ENCODE results near the gene PARD3B.

PARD3B gene

DNA sequence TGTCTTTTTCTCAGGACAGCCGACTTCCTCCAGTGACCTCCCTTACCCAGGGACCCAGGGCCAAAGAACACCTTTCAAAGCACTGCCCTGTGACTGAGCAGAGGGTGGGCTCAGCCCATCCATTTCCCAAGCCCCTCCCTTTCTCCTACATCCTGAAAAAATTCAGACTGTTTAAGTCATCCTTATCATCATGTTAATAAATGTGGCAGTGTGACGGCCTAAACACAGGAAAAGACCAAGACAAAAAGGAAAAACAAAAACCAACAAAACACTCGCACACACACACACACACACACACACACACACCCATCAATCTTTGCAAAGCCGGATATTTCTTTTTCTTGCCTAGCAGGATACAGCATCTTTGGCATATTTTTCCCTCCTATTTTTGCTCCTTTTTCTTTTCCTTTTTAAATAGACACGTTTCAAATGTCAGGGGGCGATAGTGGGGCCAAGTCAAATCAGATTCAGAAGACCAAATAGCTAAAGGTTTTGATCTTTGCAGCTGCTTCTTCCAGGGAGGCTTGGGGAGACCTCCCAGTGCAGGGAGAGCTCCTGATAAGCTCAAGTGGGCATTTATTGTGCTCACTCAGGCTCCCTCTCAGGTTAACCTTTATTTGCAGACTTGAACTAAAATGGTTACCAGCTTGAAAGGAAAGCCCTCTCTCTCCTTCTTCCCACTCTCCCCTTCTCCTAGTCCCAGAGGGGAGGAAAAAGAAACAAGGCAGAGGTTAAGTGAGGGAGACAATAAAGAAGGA lies 1097.5 kb downstream of the PARD3B start:
- Histone ChIP-seq H3K27ac (ENCODE audit: low read depth, low read length) (no peak overlapping the region), H4K20me1 (ENCODE audit: low read depth, low read length) (no peaks in the 10 kb centered on the region), H3F3A (ENCODE audit: insufficient read depth) (no peaks in the 10 kb centered on the region), H3K27me3 (ENCODE audit: low read length) (no peaks in the 10 kb centered on the region), H3K9me3 (ENCODE audit: insufficient read depth, low read length) (no peaks in the 10 kb centered on the region), H3K36me3 (ENCODE audit: low read length) (no peaks in the 10 kb centered on the region), H2AFZ (ENCODE audit: low read depth, low read length, severe bottlenecking) (no peak overlapping the region), H3K4me3 (ENCODE audit: insufficient read depth, low read length, poor library complexity, severe bottlenecking) (no peak overlapping the region), H3K9ac (ENCODE audit: low read length) (no peak overlapping the region), H3K79me2 (ENCODE audit: insufficient read depth, low read length) (no peaks in the 10 kb centered on the region), H3K9me2 (replicated peaks; ENCODE audit: insufficient read depth, low read length) (no peaks in the 10 kb centered on the region), H3K4me2 (ENCODE audit: low read depth, low read length, poor library complexity, severe bottlenecking) (no peak overlapping the region)
- TF ChIP-seq, protein P1, sequence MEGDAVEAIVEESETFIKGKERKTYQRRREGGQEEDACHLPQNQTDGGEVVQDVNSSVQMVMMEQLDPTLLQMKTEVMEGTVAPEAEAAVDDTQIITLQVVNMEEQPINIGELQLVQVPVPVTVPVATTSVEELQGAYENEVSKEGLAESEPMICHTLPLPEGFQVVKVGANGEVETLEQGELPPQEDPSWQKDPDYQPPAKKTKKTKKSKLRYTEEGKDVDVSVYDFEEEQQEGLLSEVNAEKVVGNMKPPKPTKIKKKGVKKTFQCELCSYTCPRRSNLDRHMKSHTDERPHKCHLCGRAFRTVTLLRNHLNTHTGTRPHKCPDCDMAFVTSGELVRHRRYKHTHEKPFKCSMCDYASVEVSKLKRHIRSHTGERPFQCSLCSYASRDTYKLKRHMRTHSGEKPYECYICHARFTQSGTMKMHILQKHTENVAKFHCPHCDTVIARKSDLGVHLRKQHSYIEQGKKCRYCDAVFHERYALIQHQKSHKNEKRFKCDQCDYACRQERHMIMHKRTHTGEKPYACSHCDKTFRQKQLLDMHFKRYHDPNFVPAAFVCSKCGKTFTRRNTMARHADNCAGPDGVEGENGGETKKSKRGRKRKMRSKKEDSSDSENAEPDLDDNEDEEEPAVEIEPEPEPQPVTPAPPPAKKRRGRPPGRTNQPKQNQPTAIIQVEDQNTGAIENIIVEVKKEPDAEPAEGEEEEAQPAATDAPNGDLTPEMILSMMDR (IDR thresholded peaks at IDR 0.05; ENCODE audit: insufficient read depth, low read length, poor library complexity, severe bottlenecking) = no peak

DNA sequence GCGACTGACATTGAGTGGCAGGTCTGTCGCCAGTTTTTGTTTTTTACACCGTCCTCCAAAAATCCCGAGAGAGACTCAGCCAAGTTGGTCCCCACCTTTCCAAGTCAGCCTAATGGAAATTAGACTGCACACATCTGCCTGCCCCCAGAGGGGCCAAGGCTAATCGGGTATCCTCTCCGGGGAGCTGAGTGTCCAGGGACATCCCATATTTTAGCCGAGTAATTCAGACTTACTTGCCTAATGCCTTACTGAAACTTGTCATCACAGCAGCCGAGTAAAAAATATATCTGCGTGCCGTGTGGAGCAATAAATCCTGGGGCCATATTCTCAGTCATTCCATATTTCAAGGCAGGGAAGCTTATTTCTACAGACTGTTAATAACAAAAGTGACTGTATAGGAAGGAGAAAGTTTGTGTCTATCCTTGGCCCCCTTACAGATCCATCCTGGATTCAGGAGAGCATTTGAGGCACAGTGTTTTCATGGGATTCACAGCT lies 1098.2 kb downstream of the PARD3B start:
- Histone ChIP-seq H3K9me2 (replicated peaks; ENCODE audit: insufficient read depth, low read length) (no peaks in the 10 kb centered on the region), H3K4me3 (ENCODE audit: insufficient read depth, low read length, poor library complexity, severe bottlenecking) (no peak overlapping the region), H3K27me3 (ENCODE audit: low read length) (no peaks in the 10 kb centered on the region), H3K9ac (ENCODE audit: low read length) (no peak overlapping the region), H3K79me2 (ENCODE audit: insufficient read depth, low read length) (no peaks in the 10 kb centered on the region), H3K9me3 (ENCODE audit: insufficient read depth, low read length) (no peaks in the 10 kb centered on the region), H4K20me1 (ENCODE audit: low read depth, low read length) (no peaks in the 10 kb centered on the region), H3K27ac (ENCODE audit: low read depth, low read length) (no peak overlapping the region), H3K36me3 (ENCODE audit: low read length) (no peaks in the 10 kb centered on the region), H3K4me2 (ENCODE audit: low read depth, low read length, poor library complexity, severe bottlenecking) (no peak overlapping the region), H2AFZ (ENCODE audit: low read depth, low read length, severe bottlenecking) (no peak overlapping the region), H3F3A (ENCODE audit: insufficient read depth) (no peaks in the 10 kb centered on the region)
- TF ChIP-seq, protein P1 (IDR thresholded peaks at IDR 0.05; ENCODE audit: insufficient read depth, low read length, poor library complexity, severe bottlenecking) = no peak
- no peak for TF ChIP-seq EZH2phosphoT487 (conservative IDR thresholded peaks at IDR 0.05; ENCODE audit: low read length)

DNA sequence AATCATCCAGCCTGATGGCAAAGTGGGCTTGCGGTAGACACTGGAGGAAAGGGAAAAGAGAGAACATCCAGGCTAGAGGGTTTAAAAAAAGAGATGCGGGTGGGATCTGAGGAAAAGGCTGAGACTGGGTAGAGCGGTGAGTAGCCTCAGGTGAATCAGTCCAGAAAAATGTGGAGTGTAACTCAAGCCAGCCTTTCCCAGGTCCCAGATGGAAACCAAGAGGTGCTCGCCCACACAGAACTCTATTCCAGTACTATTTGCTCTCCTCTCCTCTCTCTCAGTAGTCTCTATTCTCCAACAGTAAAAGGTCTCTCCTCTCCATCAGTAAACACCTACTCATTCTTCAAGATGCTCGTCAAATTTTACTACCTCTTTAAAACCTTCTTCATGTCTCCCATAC lies 1098.7 kb downstream of the PARD3B start:
- Histone ChIP-seq H2AFZ (ENCODE audit: low read depth, low read length, severe bottlenecking) (no peak overlapping the region), H3K4me2 (ENCODE audit: low read depth, low read length, poor library complexity, severe bottlenecking) (no peak overlapping the region), H3K36me3 (ENCODE audit: low read length) (no peaks in the 10 kb centered on the region), H3K27me3 (ENCODE audit: low read length) (no peaks in the 10 kb centered on the region), H3K9me3 (ENCODE audit: insufficient read depth, low read length) (no peaks in the 10 kb centered on the region), H3F3A (ENCODE audit: insufficient read depth) (no peaks in the 10 kb centered on the region), H3K27ac (ENCODE audit: low read depth, low read length) (no peak overlapping the region), H3K9ac (ENCODE audit: low read length) (no peak overlapping the region), H3K79me2 (ENCODE audit: insufficient read depth, low read length) (no peaks in the 10 kb centered on the region), H3K4me3 (ENCODE audit: insufficient read depth, low read length, poor library complexity, severe bottlenecking) (no peak overlapping the region), H3K9me2 (replicated peaks; ENCODE audit: insufficient read depth, low read length) (no peaks in the 10 kb centered on the region), H4K20me1 (ENCODE audit: low read depth, low read length) (no peaks in the 10 kb centered on the region)
- TF ChIP-seq, protein P1 (IDR thresholded peaks at IDR 0.05; ENCODE audit: insufficient read depth, low read length, poor library complexity, severe bottlenecking) = no peak
- TF ChIP-seq EZH2phosphoT487 (conservative IDR thresholded peaks at IDR 0.05; ENCODE audit: low read length) = no peak

All from SU-DHL-6 (cell line).